ENCODE results near the gene HINFP. TPM values are rescaled to one million over a fixed set of nuclear protein-coding genes. Genes with fewer than 3 reads are reported as not detected.

The HINFP gene
- total and polyA plus RNA-seq, 9 donors = 15.2 to 27.9 (median 22.4) TPM

DNA sequence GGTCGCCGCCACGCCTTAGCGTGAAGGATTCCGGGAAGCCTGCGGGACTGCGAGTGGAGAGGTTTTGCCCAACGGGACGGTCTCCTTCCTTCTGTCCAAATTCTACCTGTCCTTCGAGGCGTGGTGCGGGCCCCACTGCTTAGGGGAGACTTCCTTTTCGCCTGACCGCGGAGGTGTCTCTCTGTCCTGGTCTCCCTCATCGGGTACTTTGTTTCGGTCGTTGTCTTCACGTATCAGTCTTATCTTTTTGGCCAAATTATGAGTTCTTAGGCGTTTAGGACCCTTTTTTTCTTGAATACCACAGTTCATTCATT, 388 bp downstream of the HINFP start:
- WGBS, 3 donors = 1 to 2% (median 1%) methylated on average over 20 of the region's 20 CpGs
- TF ChIP-seq, protein P1, sequence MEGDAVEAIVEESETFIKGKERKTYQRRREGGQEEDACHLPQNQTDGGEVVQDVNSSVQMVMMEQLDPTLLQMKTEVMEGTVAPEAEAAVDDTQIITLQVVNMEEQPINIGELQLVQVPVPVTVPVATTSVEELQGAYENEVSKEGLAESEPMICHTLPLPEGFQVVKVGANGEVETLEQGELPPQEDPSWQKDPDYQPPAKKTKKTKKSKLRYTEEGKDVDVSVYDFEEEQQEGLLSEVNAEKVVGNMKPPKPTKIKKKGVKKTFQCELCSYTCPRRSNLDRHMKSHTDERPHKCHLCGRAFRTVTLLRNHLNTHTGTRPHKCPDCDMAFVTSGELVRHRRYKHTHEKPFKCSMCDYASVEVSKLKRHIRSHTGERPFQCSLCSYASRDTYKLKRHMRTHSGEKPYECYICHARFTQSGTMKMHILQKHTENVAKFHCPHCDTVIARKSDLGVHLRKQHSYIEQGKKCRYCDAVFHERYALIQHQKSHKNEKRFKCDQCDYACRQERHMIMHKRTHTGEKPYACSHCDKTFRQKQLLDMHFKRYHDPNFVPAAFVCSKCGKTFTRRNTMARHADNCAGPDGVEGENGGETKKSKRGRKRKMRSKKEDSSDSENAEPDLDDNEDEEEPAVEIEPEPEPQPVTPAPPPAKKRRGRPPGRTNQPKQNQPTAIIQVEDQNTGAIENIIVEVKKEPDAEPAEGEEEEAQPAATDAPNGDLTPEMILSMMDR (IDR thresholded peaks at IDR 0.05) = no peak
- TF ChIP-seq EP300 (IDR thresholded peaks at IDR 0.05) (no peak), POLR2A (IDR thresholded peaks at IDR 0.05) (no peak)
- peak overlapping the region; percentile 96 for H3K4me3 ChIP-seq
- H3K27ac ChIP-seq = peak overlapping the region in 1 of 2 donors; percentile 68
- H3K27me3 ChIP-seq = no peaks in the 10 kb centered on the region
- intact Hi-C loops (cut with DNase I) = no loop called here
- H3K36me3 ChIP-seq = no peaks in the 10 kb centered on the region
- peaks cover 10% of the 10 kb centered on the region for H3K4me1 ChIP-seq (ENCODE audit: insufficient read depth)
- no peaks in the 10 kb centered on the region for H3K9me3 ChIP-seq
- no peak for DNase-seq

DNA sequence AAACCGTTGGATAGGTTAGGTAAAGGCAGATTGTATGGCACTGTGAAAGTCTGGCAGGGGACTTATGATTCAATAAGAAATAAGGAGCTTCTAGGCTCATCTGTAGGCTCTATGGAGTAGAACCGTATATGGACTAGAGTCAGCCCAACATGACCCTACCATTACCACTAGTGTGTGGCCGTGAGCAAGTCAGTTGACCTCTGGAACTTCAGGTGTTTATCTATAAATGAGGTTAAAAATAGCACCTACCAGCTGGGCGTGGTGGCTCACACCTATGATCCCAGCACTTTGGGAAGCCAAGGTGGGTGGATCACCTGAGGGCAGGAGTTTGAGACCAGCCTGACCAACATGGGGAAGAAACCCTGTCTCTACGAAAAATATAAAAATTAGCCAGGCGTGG, 4.4 kb downstream of the HINFP start:
- H3K4me1 ChIP-seq (ENCODE audit: insufficient read depth) = peaks cover 8% of the 10 kb centered on the region
- DNase-seq = no peak
- TF ChIP-seq POLR2A (IDR thresholded peaks at IDR 0.05) (no peak), EP300 (IDR thresholded peaks at IDR 0.05) (no peak)
- TF ChIP-seq, protein P1 (IDR thresholded peaks at IDR 0.05) = no peak
- no peak overlapping the region for H3K4me3 ChIP-seq
- no peaks in the 10 kb centered on the region for H3K9me3 ChIP-seq
- H3K27ac ChIP-seq = no peak overlapping the region
- H3K27me3 ChIP-seq = no peaks in the 10 kb centered on the region
- H3K36me3 ChIP-seq = no peaks in the 10 kb centered on the region
- intact Hi-C loops (cut with DNase I) = no loop called here
- 88 to 90% (median 88%) methylated on average over 6 of the region's 6 CpGs for WGBS, 3 donors

DNA sequence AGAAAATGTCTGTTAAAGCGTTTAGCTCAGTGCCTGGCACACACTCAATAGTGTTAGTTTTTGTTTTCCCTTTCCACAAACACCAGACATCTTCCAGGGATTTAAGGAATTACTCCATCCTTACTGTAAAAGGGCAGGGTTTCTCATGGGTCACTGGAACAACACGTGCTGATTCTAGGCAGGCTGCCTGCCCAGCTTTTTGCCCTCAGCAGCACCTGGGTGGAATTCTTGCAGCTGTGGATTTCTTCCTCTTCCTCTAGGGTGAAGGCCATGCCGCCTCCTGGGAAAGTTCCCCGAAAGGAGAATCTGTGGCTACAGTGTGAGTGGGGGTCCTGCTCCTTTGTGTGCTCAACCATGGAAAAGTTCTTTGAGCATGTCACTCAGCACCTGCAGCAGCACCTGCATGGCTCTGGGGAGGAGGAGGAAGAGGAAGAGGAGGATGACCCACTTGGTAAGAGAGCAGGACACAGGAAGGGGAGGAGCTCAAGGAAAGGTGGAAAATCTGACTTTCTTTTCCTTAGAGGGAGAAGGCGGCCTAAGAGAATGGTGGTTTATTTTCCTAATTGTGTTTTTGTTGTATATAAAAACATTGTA, 5.4 kb downstream of the HINFP start:
- no peaks in the 10 kb centered on the region for H3K9me3 ChIP-seq
- peak in 1 of 5 donors; percentile 55 for DNase-seq
- intact Hi-C loops (cut with DNase I) = no loop called here
- H3K4me3 ChIP-seq = no peak overlapping the region
- H3K27me3 ChIP-seq = no peaks in the 10 kb centered on the region
- peaks cover 8% of the 10 kb centered on the region for H3K4me1 ChIP-seq (ENCODE audit: insufficient read depth)
- 30 to 47% (median 30%) methylated on average over 5 of the region's 5 CpGs for WGBS, 3 donors
- no peaks in the 10 kb centered on the region for H3K36me3 ChIP-seq
- TF ChIP-seq, protein P1 (IDR thresholded peaks at IDR 0.05) = no peak
- TF ChIP-seq POLR2A (IDR thresholded peaks at IDR 0.05) (no peak), EP300 (IDR thresholded peaks at IDR 0.05) (no peak)
- H3K27ac ChIP-seq = no peak overlapping the region

DNA sequence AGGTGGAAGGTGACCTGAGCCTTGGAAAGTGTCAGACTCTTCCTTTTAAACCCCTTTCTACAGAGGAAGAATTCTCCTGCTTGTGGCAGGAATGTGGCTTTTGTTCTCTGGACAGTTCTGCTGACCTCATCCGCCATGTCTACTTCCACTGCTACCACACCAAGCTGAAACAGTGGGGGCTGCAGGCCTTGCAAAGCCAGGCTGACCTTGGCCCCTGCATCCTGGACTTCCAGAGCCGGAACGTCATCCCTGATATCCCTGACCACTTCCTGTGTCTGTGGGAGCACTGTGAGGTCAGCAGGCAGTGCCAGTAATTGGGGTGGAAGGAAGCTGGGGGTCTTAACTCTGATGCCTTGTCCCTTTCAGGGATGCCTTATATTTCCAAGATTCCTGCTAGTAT, 9.3 kb downstream of the HINFP start:
- intact Hi-C loops (cut with DNase I) = loop anchor here in 1 of 4 donors (10.0 kb wide), 1 partner anchor 54 kb away; the partner anchor contains the start of gene NHERF4
- Histone ChIP-seq H3K36me3 (no peaks in the 10 kb centered on the region), H3K9me3 (no peaks in the 10 kb centered on the region), H3K4me3 (no peak overlapping the region), H3K27me3 (no peaks in the 10 kb centered on the region), H3K4me1 (ENCODE audit: insufficient read depth) (no peaks in the 10 kb centered on the region), H3K27ac (no peak overlapping the region)
- WGBS, 3 donors = 24 to 44% (median 33%) methylated on average over 3 of the region's 3 CpGs
- DNase-seq = peak in 3 of 5 donors; percentile 46 to 70 (median 49)
- TF ChIP-seq POLR2A (IDR thresholded peaks at IDR 0.05) (no peak), EP300 (IDR thresholded peaks at IDR 0.05) (no peak)
- TF ChIP-seq, protein P1 (IDR thresholded peaks at IDR 0.05) = no peak
